ENCODE data around the gene ZBTB18.
"Not testable (repeated sequence)": the region's sequence is repeated elsewhere in the genome, so short reads cannot be mapped to it uniquely, and the experiment has no call there.

Gene ZBTB18

DNA sequence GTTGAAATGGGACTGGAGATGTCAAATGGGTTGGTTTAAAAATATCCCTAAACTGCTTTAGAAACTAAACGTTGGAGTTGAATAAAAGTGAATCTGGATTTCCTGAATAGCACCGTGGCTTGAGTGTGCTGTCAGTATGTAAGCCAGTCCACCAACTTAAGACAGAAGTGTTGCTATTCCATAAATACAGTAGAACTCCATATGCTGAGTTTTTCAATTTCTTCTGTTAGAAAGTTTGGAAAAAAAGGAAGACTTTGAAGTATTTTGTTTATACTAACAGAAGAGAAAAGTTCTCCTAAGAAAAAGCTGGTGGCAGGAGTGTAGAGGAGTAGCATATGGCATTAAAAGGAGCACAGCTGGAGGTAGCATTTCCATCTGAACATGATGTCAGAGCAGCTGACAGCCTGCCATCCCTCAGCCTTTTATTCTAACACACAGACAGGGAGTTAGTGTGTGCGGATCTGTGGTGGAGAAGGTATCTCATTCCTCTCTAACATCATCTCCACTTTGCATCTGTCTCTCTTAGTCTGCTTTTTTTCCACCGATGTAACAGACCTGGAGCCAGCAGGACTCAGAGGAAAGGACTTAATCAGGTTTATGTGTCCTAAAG is at the start of gene ZBTB18:
Gene ZBTB18, plus strand, starts transcription at position 449 of the 610 bp plus-strand sequence. Its CDS starts 149 bp downstream, at position 598.
- Histone ChIP-seq H3K27me3 (ENCODE audit: low read depth, low read length) (no peaks in the 10 kb centered on the region), H3K4me3 (ENCODE audit: low read depth in 1 of 2, low read length in 2 of 2) (peak within 1 kb of the TSS; percentile 76 to 88), H3K9me3 (ENCODE audit: control insufficient read depth in 1 of 2, low read length in 2 of 2) (no peaks in the 10 kb centered on the region), H3K27ac (ENCODE audit: low read length) (peak within 1 kb of the TSS; percentile 79), H3K36me3 (ENCODE audit: control insufficient read depth in 1 of 2, insufficient read depth in 2 of 2, low read length in 2 of 2) (peaks cover 13% of the 10 kb centered on the region in 2 donors), H3K4me1 (ENCODE audit: control insufficient read depth in 1 of 2, insufficient read depth in 2 of 2, low read length in 2 of 2) (peaks cover 19 to 21% of the 10 kb centered on the region in 2 donors)

DNA sequence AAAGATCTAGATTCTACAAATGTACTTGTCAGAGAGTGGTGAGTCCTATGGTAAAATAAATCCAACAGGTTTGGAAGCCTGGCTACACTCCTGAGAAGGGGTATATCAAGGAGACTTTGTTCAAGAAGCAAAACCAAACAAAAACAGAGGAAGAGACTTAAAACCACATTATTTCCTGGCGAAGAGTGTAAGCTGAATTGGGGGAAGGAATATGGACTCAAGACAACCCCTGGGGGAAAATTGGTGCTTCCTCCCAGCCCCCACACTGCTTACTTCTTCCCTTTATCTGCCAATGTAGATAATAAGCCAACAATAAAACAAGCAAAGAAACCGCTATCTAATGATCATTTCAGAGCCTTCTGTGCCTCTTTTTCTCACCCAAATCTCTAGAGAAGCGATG is 48.4 kb upstream of the ZBTB18 start:
- no peaks in the 10 kb centered on the region for H3K27me3 ChIP-seq (ENCODE audit: low read depth, low read length)
- no peaks in the 10 kb centered on the region for H3K4me1 ChIP-seq (ENCODE audit: control insufficient read depth in 1 of 2, insufficient read depth in 2 of 2, low read length in 2 of 2)
- no peak overlapping the region for H3K4me3 ChIP-seq (ENCODE audit: low read depth in 1 of 2, low read length in 2 of 2)

DNA sequence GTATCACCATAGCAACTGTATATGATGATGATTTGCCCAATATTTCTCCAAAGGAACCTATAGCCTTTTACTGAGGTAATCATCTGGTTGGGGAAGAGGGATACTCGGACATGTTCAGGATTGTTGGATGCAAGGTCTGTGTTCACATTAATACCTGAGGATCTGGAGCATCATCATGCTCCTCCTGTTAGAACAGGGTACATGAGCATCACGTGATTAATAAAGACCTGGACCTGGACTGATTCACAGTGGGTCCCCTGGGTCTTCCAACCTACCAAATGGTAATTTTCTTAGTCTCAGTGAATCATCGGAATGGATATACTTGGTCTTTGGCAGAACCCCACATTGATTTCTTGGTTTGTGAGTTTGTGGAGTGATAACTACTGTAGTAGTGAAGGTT is 45.6 kb upstream of the ZBTB18 start:
- Histone ChIP-seq H3K27ac (ENCODE audit: low read length) (no peak overlapping the region), H3K27me3 (ENCODE audit: low read depth, low read length) (peaks cover 3% of the 10 kb centered on the region), H3K4me1 (ENCODE audit: control insufficient read depth in 1 of 2, insufficient read depth in 2 of 2, low read length in 2 of 2) (no peaks in the 10 kb centered on the region), H3K4me3 (ENCODE audit: low read depth in 1 of 2, low read length in 2 of 2) (no peak overlapping the region), H3K9me3 (ENCODE audit: control insufficient read depth in 1 of 2, low read length in 2 of 2) (no peaks in the 10 kb centered on the region), H3K36me3 (ENCODE audit: control insufficient read depth in 1 of 2, insufficient read depth in 2 of 2, low read length in 2 of 2) (no peaks in the 10 kb centered on the region)

More for the DNA sequence above, 48.4 kb upstream of the ZBTB18 start:
- no peaks in the 10 kb centered on the region for H3K36me3 ChIP-seq (ENCODE audit: control insufficient read depth in 1 of 2, insufficient read depth in 2 of 2, low read length in 2 of 2)
- no peak overlapping the region for H3K27ac ChIP-seq (ENCODE audit: low read length)
- H3K9me3 ChIP-seq (ENCODE audit: control insufficient read depth in 1 of 2, low read length in 2 of 2) = no peaks in the 10 kb centered on the region

DNA sequence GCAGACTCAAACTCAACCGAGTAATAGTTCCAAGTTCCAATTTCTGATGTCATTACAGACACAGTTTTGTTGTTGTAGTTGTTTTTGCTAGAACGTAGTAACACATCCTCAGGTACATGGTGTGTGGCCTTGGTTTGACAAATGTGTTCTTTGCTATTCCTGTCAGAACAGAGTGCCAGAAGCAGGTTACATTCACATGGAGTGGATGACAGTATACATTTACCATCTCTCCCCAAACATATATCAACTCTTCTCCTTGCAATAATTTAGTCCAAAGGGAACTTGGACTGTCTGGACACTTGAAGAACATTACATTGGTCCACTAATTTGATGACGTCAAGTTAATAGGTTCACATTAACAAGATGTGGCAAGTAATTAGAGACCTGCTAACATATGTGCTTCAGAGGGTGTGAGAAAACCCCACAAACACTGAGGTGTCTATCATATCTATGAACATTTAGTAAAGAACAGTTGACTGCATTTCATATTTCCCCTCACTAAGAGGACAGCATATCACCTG is 44.6 kb upstream of the ZBTB18 start:
- no peaks in the 10 kb centered on the region for H3K36me3 ChIP-seq (ENCODE audit: control insufficient read depth in 1 of 2, insufficient read depth in 2 of 2, low read length in 2 of 2)
- H3K27me3 ChIP-seq (ENCODE audit: low read depth, low read length) = peaks cover 3% of the 10 kb centered on the region
- no peak overlapping the region for H3K4me3 ChIP-seq (ENCODE audit: low read depth in 1 of 2, low read length in 2 of 2)
- H3K9me3 ChIP-seq (ENCODE audit: control insufficient read depth in 1 of 2, low read length in 2 of 2) = no peaks in the 10 kb centered on the region
- peaks cover 0 to 3% of the 10 kb centered on the region in 2 donors for H3K4me1 ChIP-seq (ENCODE audit: control insufficient read depth in 1 of 2, insufficient read depth in 2 of 2, low read length in 2 of 2)
- H3K27ac ChIP-seq (ENCODE audit: low read length) = no peak overlapping the region

DNA sequence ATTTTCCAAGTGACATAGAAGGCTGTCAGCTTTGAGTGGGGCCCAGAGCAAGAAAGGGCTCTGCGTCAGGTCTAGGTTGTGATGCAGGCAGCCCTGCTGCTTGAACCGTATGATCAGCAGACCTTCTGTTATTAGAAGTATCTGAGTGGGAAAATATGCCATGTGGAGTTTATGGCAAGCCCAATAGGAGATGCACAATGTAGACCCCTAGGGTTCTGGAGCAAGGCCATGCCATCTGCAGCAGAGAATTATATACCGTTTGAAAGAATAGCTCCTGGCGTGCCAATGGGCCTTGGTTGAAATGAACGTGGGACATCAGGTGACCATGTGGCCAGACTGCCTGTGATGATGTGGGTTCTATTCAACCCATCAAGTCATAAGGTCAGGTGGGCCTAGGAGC is 44.1 kb upstream of the ZBTB18 start:
- no peak overlapping the region for H3K4me3 ChIP-seq (ENCODE audit: low read depth in 1 of 2, low read length in 2 of 2)
- no peak overlapping the region for H3K27ac ChIP-seq (ENCODE audit: low read length)

DNA sequence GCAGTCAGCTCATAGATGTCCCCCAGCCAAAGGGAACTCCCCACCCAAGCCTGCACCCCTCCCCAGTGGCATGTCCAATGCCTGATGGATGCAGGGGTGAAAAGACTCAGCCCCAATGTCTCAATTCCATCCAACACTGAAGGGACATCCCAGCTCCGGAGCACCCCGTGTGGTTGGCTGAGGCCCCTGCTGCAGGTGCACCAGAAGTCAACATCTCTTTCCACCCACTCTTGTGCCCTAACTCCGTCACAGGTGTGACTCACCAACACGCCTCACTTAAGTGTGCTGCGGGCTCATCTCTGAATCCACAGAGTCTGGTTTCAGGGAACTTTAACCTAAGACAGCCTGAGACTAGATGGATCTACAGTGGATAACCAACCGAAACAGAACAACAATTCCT is 40.9 kb upstream of the ZBTB18 start:
- Histone ChIP-seq H3K36me3 (ENCODE audit: control insufficient read depth in 1 of 2, insufficient read depth in 2 of 2, low read length in 2 of 2) (no peaks in the 10 kb centered on the region), H3K27me3 (ENCODE audit: low read depth, low read length) (peaks cover 3% of the 10 kb centered on the region), H3K4me3 (ENCODE audit: low read depth in 1 of 2, low read length in 2 of 2) (no peak overlapping the region), H3K4me1 (ENCODE audit: control insufficient read depth in 1 of 2, insufficient read depth in 2 of 2, low read length in 2 of 2) (peaks cover 0 to 7% of the 10 kb centered on the region in 2 donors), H3K27ac (ENCODE audit: low read length) (no peak overlapping the region), H3K9me3 (ENCODE audit: control insufficient read depth in 1 of 2, low read length in 2 of 2) (no peaks in the 10 kb centered on the region)

More for the DNA sequence above, 44.1 kb upstream of the ZBTB18 start:
- Histone ChIP-seq H3K4me1 (ENCODE audit: control insufficient read depth in 1 of 2, insufficient read depth in 2 of 2, low read length in 2 of 2) (peaks cover 0 to 7% of the 10 kb centered on the region in 2 donors), H3K9me3 (ENCODE audit: control insufficient read depth in 1 of 2, low read length in 2 of 2) (no peaks in the 10 kb centered on the region), H3K27me3 (ENCODE audit: low read depth, low read length) (peaks cover 3% of the 10 kb centered on the region), H3K36me3 (ENCODE audit: control insufficient read depth in 1 of 2, insufficient read depth in 2 of 2, low read length in 2 of 2) (no peaks in the 10 kb centered on the region)

DNA sequence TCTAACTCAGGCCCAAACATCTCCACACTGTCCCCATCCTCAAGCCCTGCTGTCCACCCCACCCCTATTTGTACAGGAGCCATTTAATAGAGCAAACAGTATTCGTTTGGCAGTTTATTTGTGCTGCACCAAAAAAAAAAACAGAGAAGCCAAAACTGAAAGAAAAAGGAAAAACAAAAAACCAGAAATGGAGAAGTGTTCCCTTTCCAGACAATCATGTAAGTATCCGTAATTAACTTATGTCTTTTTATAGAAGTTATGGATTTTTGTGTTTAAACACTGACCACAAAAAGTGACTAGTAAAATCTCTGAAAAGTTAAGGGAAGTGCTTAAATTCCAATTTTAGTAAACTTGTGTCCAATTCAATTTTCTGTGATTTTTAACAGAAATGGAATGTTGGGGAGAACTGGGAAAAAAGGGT is 40.4 kb upstream of the ZBTB18 start:
- Histone ChIP-seq H3K36me3 (ENCODE audit: control insufficient read depth in 1 of 2, insufficient read depth in 2 of 2, low read length in 2 of 2) (no peaks in the 10 kb centered on the region), H3K4me3 (ENCODE audit: low read depth in 1 of 2, low read length in 2 of 2) (no peak overlapping the region), H3K27ac (ENCODE audit: low read length) (no peak overlapping the region), H3K9me3 (ENCODE audit: control insufficient read depth in 1 of 2, low read length in 2 of 2) (no peaks in the 10 kb centered on the region), H3K27me3 (ENCODE audit: low read depth, low read length) (peaks cover 3% of the 10 kb centered on the region), H3K4me1 (ENCODE audit: control insufficient read depth in 1 of 2, insufficient read depth in 2 of 2, low read length in 2 of 2) (peaks cover 0 to 7% of the 10 kb centered on the region in 2 donors)

DNA sequence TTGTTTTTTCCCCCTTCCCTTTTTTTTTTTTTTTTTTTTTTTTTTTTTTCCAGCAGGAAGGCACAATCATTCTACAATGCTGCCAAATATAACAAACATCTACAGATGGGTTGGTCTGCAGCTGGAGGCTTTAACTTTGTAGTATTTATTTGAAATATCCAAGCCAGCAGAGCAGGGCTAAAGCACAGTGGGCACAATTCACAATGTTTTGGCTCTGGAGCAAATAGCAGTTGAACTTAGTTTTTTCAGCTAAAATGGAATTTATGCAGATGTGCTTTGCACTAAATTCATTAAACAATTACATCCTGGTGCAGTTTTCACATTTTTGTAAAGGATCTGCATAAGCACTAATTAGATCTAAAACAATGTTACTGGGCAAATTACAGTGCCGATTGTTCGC is 39.8 kb upstream of the ZBTB18 start:
- no peaks in the 10 kb centered on the region for H3K9me3 ChIP-seq (ENCODE audit: control insufficient read depth in 1 of 2, low read length in 2 of 2)
- H3K27me3 ChIP-seq (ENCODE audit: low read depth, low read length) = peaks cover 3% of the 10 kb centered on the region
- H3K4me3 ChIP-seq (ENCODE audit: low read depth in 1 of 2, low read length in 2 of 2) = no peak overlapping the region
- peaks cover 0 to 7% of the 10 kb centered on the region in 2 donors for H3K4me1 ChIP-seq (ENCODE audit: control insufficient read depth in 1 of 2, insufficient read depth in 2 of 2, low read length in 2 of 2)
- H3K36me3 ChIP-seq (ENCODE audit: control insufficient read depth in 1 of 2, insufficient read depth in 2 of 2, low read length in 2 of 2) = no peaks in the 10 kb centered on the region
- H3K27ac ChIP-seq (ENCODE audit: low read length) = no peak overlapping the region

DNA sequence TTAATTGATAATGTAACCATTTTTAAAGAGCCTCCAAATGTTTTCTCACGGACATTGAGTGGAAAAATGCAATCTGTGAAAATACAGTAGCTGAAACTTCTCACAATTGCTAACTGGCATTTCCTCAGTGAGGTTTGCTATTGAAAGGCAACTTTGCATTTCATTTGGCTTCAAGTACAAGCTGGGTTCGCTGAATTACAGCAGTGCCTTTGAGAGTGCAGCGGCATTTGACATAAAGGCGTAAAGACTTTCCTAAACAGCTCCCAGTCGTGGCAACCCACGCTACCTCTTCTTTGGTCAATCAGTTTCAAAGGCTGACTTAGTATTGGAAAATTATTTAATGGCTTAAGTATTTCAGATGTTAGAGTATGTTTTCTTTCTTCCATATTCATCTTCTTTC is 39.3 kb upstream of the ZBTB18 start:
- peaks cover 3% of the 10 kb centered on the region for H3K27me3 ChIP-seq (ENCODE audit: low read depth, low read length)
- peaks cover 0 to 7% of the 10 kb centered on the region in 2 donors for H3K4me1 ChIP-seq (ENCODE audit: control insufficient read depth in 1 of 2, insufficient read depth in 2 of 2, low read length in 2 of 2)
- H3K9me3 ChIP-seq (ENCODE audit: control insufficient read depth in 1 of 2, low read length in 2 of 2) = no peaks in the 10 kb centered on the region
- H3K36me3 ChIP-seq (ENCODE audit: control insufficient read depth in 1 of 2, insufficient read depth in 2 of 2, low read length in 2 of 2) = no peaks in the 10 kb centered on the region
- no peak overlapping the region for H3K27ac ChIP-seq (ENCODE audit: low read length)
- H3K4me3 ChIP-seq (ENCODE audit: low read depth in 1 of 2, low read length in 2 of 2) = no peak overlapping the region

DNA sequence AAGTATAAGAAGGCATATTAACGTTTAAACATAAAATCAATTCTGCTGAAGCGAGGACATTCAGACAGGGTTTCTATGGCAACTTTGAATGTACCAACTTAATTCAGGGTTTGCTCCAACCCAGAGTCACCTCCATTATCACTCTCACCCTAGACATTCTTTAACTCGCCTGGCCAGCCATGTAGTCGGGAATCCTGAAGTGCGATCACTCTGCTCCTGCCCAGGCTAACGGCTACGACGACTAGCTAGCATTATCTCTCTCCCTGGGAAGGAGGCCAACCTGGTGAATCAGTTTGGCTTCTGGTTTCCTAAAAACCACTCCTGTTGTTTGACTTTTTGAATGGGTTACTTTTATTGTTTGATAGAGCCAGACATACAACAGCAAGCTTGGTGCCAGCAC is 38.9 kb upstream of the ZBTB18 start:
- Histone ChIP-seq H3K36me3 (ENCODE audit: control insufficient read depth in 1 of 2, insufficient read depth in 2 of 2, low read length in 2 of 2) (no peaks in the 10 kb centered on the region), H3K4me3 (ENCODE audit: low read depth in 1 of 2, low read length in 2 of 2) (no peak overlapping the region), H3K27me3 (ENCODE audit: low read depth, low read length) (peaks cover 3% of the 10 kb centered on the region), H3K27ac (ENCODE audit: low read length) (no peak overlapping the region), H3K9me3 (ENCODE audit: control insufficient read depth in 1 of 2, low read length in 2 of 2) (no peaks in the 10 kb centered on the region), H3K4me1 (ENCODE audit: control insufficient read depth in 1 of 2, insufficient read depth in 2 of 2, low read length in 2 of 2) (peaks cover 0 to 7% of the 10 kb centered on the region in 2 donors)

DNA sequence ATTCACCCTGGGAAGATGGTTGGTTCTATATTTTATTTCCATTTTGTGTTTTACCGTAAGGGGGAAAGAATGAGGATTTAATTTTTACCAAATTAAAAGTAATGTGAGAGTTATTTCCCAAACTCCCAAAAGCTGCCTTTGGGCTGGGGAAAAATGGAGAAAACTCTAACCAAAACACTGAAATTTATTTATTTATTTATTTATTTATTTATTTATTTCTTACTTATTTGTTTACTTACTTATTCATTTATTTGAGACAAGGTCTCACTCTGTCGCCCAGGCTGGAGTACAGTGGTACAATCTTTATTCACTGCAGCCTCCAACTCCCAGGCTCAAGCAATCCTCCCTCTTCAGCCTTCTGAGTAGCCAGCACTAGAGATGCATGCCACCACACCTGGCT is 38.0 kb upstream of the ZBTB18 start:
- Histone ChIP-seq H3K36me3 (ENCODE audit: control insufficient read depth in 1 of 2, insufficient read depth in 2 of 2, low read length in 2 of 2) (no peaks in the 10 kb centered on the region), H3K4me3 (ENCODE audit: low read depth in 1 of 2, low read length in 2 of 2) (no peak overlapping the region), H3K9me3 (ENCODE audit: control insufficient read depth in 1 of 2, low read length in 2 of 2) (no peaks in the 10 kb centered on the region), H3K27ac (ENCODE audit: low read length) (no peak overlapping the region), H3K4me1 (ENCODE audit: control insufficient read depth in 1 of 2, insufficient read depth in 2 of 2, low read length in 2 of 2) (peaks cover 0 to 7% of the 10 kb centered on the region in 2 donors), H3K27me3 (ENCODE audit: low read depth, low read length) (peaks cover 3% of the 10 kb centered on the region)

DNA sequence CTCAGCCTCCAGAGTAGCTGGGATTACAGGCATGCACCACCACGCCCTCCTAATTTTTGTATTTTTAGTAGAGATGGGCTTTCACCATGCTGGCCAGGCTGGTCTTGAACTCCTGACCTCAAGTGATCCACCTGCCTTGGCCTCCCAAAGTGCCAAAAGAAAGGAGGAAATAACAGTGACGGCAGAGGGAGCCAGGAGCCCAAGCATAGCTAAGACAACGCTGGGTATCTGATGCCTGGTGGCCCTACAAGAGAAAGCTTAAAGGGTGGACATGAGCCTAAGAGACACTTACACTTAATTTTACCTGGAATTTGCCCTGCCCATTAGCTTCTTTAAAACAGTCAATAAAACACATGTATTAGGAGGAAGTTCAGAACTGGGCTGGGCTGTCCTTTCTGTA is 36.2 kb upstream of the ZBTB18 start:
- H3K36me3 ChIP-seq (ENCODE audit: control insufficient read depth in 1 of 2, insufficient read depth in 2 of 2, low read length in 2 of 2); H3K4me1 ChIP-seq (ENCODE audit: control insufficient read depth in 1 of 2, insufficient read depth in 2 of 2, low read length in 2 of 2); H3K4me3 ChIP-seq (ENCODE audit: low read depth in 1 of 2, low read length in 2 of 2); H3K9me3 ChIP-seq (ENCODE audit: control insufficient read depth in 1 of 2, low read length in 2 of 2); H3K27me3 ChIP-seq (ENCODE audit: low read depth, low read length); H3K27ac ChIP-seq (ENCODE audit: low read length): not testable (repeated sequence)

All from muscle layer of duodenum (tissue), 2 donors.